Lower leg skin (tissue), 4 donors: ENCODE measurements around the gene TMIGD2. TPM values are rescaled to one million over a fixed set of nuclear protein-coding genes. Genes with fewer than 3 reads are reported as not detected.

ENCODE experiments used
- DNase-seq, 2 donors: peaks; one replicate each; pipeline ENCODE4 v3.0.0-alpha.2; 2019; ENCODE audit warnings: low spot score in 2 of 2
- H3K4me3 ChIP-seq: fragments of 200-600 bp; sonication (generic); 2 replicates; pipeline ENCODE4 v1.5.1; 2017; ENCODE audit warnings: mild to moderate bottlenecking, low read depth; ENCODE audit not compliant: poor library complexity, severe bottlenecking
- CTCF ChIP-seq, 3 donors: fragments of 450-650 bp; IDR thresholded peaks; one replicate each; pipeline ENCODE4 v1.5.1; 2016; ENCODE audit warnings: antibody characterized with exemption in 3 of 3, mild to moderate bottlenecking in 3 of 3, moderate library complexity in 2 of 3
- POLR2A ChIP-seq, 2 donors: fragments of 450-650 bp; IDR thresholded peaks; one replicate each; pipeline ENCODE4 v1.6.1; 2016 to 2017; ENCODE audit warnings: antibody characterized with exemption in 2 of 2, mild to moderate bottlenecking in 1 of 2, moderate library complexity in 1 of 2
- WGBS, 2 donors: methylation state at CpG; one replicate each; pipeline ENCODE4 v1.1.5; 2018; 5-methylcytosine and 5-hydroxymethylcytosine counted together
- intact Hi-C: fragments of 100-400 bp; cut with DNase I; formaldehyde crosslinking; loops from one replicate; pipeline ENCODE4 v1.15.0; 2023; ENCODE audit warnings: low total_unique reads
- total RNA-seq, 4 donors: library from RNA; depleted of rRNA; stranded (reverse); fragments of >200 nt; gene quantifications; one replicate each; pipeline ENCODE4 v1.1.0, GENCODE V29; 2016

Gene TMIGD2
- total RNA-seq, 4 donors from 2014 or later = not detected

- no peak for TF ChIP-seq CTCF (IDR thresholded peaks at IDR 0.05)
- TF ChIP-seq POLR2A (IDR thresholded peaks at IDR 0.05) = no peak
- H3K4me3 ChIP-seq = no peak overlapping the region
- intact Hi-C loops = no loop called here
- no peak for DNase-seq
- WGBS, 2 donors = 87 to 89% methylated on average over 3 of the region's 3 CpGs
These were observed 1.6 kb downstream of the TMIGD2 start for GRCh38 chr19:4300589-4300988.

GRCh38 chr19:4298810-4299550 is 3.2 kb downstream of the TMIGD2 start:
- TF ChIP-seq POLR2A (IDR thresholded peaks at IDR 0.05) (no peak), CTCF (IDR thresholded peaks at IDR 0.05) (no peak)
- WGBS, 2 donors = 77 to 94% methylated on average over 7 to 8 of the region's 8 CpGs
- no peak for DNase-seq
- intact Hi-C loops = no loop called here
- H3K4me3 ChIP-seq = no peak overlapping the region

- TF ChIP-seq CTCF (IDR thresholded peaks at IDR 0.05) = no peak
- no peak for TF ChIP-seq POLR2A (IDR thresholded peaks at IDR 0.05)
- intact Hi-C loops = no loop called here
- no peak for DNase-seq
- WGBS, 2 donors = 74 to 76% methylated on average over 24 to 26 of the region's 27 CpGs
- H3K4me3 ChIP-seq = no peak overlapping the region
These were observed 4.0 kb downstream of the TMIGD2 start for GRCh38 chr19:4297901-4298809.

- intact Hi-C loops = no loop called here
- TF ChIP-seq CTCF (IDR thresholded peaks at IDR 0.05) (no peak), POLR2A (IDR thresholded peaks at IDR 0.05) (no peak)
- WGBS, 2 donors = 30 to 46% methylated on average over 14 of the region's 14 CpGs
- DNase-seq = no peak
- H3K4me3 ChIP-seq = no peak overlapping the region
These were observed 6.0 kb downstream of the TMIGD2 start for GRCh38 chr19:4295972-4296771.

GRCh38 chr19:4294389-4294788 is 7.8 kb downstream of the TMIGD2 start:
- intact Hi-C loops = no loop called here
- TF ChIP-seq CTCF (IDR thresholded peaks at IDR 0.05) = no peak
- no peak for TF ChIP-seq POLR2A (IDR thresholded peaks at IDR 0.05)
- DNase-seq = no peak
- WGBS, 2 donors = 46 to 47% methylated on average over 10 of the region's 10 CpGs
- no peak overlapping the region for H3K4me3 ChIP-seq
